GM18868 (cell line): ENCODE measurements around the gene KRTAP4-3.
"Not testable (repeated sequence)": the region's sequence is repeated elsewhere in the genome, so short reads cannot be mapped to it uniquely, and the experiment has no call there.

Experiments
- ATAC-seq: cut with Tn5 transposase; IDR thresholded peaks from one replicate; pipeline ENCODE4 v1.9.1; 2021; ENCODE audit warnings: mild to moderate bottlenecking, moderate library complexity; ENCODE audit not compliant: unreplicated experiment

The KRTAP4-3 gene

DNA sequence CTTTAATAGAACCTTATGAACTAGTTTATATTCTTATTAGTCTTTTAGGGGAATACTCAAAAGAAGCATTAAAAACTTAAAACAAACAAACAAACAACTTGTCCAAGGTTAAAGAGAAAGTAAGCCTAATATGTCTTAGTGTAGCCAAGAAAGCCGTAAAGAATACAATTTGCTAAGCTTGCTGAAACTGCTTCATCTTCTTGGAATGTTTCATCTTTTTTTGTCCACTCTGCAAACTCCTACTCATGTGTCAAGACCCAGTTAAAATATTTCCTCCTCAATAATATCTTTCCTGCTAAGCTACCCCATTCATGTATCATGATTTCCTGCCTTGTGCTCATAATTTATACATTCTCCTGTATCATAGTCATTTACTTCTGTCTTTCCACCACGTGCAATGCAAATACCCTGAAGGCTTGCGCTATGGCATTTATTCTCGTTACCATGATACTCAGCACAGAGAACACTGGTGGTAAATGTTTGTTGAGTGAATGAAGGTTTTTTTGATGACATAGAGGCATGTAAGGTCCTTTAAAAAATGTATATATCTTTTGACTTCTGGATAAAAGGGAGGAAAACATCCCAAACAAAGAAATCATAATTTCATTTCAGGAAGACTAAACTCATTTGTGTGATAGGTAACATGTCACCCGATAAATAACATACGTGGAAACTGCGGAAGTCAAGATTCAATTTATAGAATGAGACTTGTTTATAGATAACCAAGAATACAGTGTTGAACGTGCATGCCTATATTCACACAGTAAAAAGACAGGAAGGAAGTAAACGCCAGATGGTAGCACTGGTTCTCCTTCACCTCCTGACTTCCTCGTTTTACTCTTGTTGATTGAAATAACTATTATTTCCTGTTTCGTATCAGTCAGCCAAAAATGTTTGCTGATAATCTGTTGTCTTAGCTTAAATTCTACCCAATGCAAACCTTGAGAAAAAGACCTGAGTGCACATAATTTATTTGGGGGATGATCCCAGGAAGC, 48.0 kb downstream of the KRTAP4-3 start:
- not testable (repeated sequence) for ATAC-seq

DNA sequence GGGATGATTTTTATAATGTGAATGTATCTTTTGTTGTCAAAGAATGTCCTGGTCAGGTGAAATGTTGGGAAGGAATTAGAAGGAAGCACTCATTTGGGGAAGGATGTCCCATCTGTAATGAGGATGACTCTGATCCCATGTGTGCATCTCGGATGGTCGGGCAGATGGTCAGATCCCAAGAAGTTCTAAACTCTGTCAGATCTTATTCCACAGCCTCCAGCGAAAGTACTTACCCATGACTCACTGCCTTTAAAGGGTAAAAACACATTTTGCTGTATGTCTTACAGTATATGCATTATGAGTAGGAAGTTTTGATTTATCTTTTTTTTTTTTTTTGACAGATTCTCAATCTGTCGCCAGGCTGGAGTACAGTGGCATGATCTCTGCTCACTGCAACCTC, 49.3 kb downstream of the KRTAP4-3 start:
- ATAC-seq = no peak

DNA sequence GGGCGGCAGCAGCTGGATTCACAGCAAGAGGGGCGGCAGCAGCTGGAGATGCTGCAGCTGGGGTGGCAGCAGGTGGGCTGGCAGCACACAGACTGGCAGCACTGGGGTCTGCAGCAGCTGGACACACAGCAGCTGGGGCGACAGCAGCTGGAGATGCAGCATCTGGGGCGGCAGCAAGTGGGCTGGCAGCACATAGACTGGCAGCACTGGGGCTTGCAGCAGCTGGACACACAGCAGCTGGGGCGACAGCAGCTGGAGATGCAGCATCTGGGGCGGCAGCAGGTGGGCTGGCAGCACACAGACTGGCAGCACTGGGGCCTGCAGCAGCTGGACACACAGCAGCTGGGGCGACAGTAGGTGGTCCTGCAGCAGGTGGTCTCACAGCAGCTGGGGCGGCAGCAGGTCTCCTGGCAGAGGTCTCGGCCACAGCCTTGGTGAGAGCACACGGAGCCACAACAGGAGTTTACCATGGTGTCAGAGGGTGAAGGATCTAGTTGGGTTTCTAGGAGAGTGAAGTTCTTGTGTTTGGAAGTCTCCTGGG, 50.1 kb downstream of the KRTAP4-3 start, which contains the start of gene KRTAP4-11:
Gene KRTAP4-11, minus strand, starts transcription at position 528 of the 541 bp plus-strand sequence. Its CDS starts 58 bp downstream, at position 470.
- not testable (repeated sequence) for ATAC-seq
